ENCODE measurements around the gene CLEC2A.
"Not testable (repeated sequence)": the region's sequence is repeated elsewhere in the genome, so short reads cannot be mapped to it uniquely, and the experiment has no call there.

DNA sequence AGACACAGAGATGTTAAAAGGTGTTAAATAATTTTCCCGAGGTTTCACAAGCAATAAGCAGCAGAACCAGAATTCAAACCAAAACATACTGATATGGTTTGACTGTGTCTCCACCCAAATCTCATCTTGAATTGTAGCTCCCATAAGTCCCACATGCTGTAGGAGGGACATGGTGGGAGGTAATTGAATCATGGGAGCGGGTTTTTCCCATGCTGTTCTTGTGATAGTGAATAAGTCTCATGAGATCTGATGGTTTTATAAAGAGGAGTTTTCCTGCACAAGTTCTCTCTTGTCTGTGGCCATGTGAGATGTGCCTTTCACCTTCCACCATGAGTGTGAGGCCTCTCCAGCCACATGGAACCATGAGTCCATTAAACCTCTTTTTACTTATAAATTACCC is 42.6 kb upstream of the CLEC2A start:
- TF ChIP-seq, protein P1, sequence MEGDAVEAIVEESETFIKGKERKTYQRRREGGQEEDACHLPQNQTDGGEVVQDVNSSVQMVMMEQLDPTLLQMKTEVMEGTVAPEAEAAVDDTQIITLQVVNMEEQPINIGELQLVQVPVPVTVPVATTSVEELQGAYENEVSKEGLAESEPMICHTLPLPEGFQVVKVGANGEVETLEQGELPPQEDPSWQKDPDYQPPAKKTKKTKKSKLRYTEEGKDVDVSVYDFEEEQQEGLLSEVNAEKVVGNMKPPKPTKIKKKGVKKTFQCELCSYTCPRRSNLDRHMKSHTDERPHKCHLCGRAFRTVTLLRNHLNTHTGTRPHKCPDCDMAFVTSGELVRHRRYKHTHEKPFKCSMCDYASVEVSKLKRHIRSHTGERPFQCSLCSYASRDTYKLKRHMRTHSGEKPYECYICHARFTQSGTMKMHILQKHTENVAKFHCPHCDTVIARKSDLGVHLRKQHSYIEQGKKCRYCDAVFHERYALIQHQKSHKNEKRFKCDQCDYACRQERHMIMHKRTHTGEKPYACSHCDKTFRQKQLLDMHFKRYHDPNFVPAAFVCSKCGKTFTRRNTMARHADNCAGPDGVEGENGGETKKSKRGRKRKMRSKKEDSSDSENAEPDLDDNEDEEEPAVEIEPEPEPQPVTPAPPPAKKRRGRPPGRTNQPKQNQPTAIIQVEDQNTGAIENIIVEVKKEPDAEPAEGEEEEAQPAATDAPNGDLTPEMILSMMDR (conservative IDR thresholded peaks at IDR 0.05) = not testable (repeated sequence)
- not testable (repeated sequence) for TF ChIP-seq EZH2 (IDR thresholded peaks at IDR 0.05; ENCODE audit: low read depth)
